Measurements from ENCODE around the gene CPM.

GRCh38 chr12:68835333-68835908 is 97.5 kb downstream of the CPM start:
- TF ChIP-seq CTCF (IDR thresholded peaks at IDR 0.05): no peak
- TF ChIP-seq POLR2A (IDR thresholded peaks at IDR 0.05): no peak
- TF ChIP-seq POLR2AphosphoS5 (IDR thresholded peaks at IDR 0.05): no peak
